Measurements from ENCODE around the gene LY6G5C.

LY6G5C gene

GRCh38 chr6:31639449-31639861 lies 41.4 kb downstream of the LY6G5C start:
- no peak for DNase-seq (ENCODE audit: low read depth)

- DNase-seq (ENCODE audit: low read depth), result no peak
Measured at GRCh38 chr6:31639043-31639442, 41.8 kb downstream of the LY6G5C start.

- no peak for DNase-seq (ENCODE audit: low read depth)
Measured at GRCh38 chr6:31636698-31637596, 43.9 kb downstream of the LY6G5C start.

- no peak for DNase-seq (ENCODE audit: low read depth)
Measured at GRCh38 chr6:31634969-31635575, 45.8 kb downstream of the LY6G5C start.

- DNase-seq (ENCODE audit: low read depth), result no peak
Measured at GRCh38 chr6:31634131-31634530, 46.7 kb downstream of the LY6G5C start.

GRCh38 chr6:31633447-31633846 lies 47.4 kb downstream of the LY6G5C start:
- DNase-seq (ENCODE audit: low read depth), result no peak

- DNase-seq (ENCODE audit: low read depth), result no peak
Measured at GRCh38 chr6:31632279-31632946, 48.5 kb downstream of the LY6G5C start.

GRCh38 chr6:31631681-31632278 lies 49.1 kb downstream of the LY6G5C start:
- no peak for DNase-seq (ENCODE audit: low read depth)

- DNase-seq (ENCODE audit: low read depth), result no peak
Measured at GRCh38 chr6:31631209-31631608, 49.7 kb downstream of the LY6G5C start.

GRCh38 chr6:31630177-31630934 lies 50.5 kb downstream of the LY6G5C start:
- no peak for DNase-seq (ENCODE audit: low read depth)

- DNase-seq (ENCODE audit: low read depth), result no peak
Measured at GRCh38 chr6:31629014-31629413, 51.9 kb downstream of the LY6G5C start.

GRCh38 chr6:31627690-31628287 lies 53.1 kb downstream of the LY6G5C start:
- DNase-seq (ENCODE audit: low read depth), result no peak

- DNase-seq (ENCODE audit: low read depth), result no peak
Measured at GRCh38 chr6:31626952-31627351, 53.9 kb downstream of the LY6G5C start.
